Uterus (tissue), 4 donors: ENCODE measurements around the gene DPP9. TPM values are rescaled to one million over a fixed set of nuclear protein-coding genes. Genes with fewer than 3 reads are reported as not detected.

Experiments
- DNase-seq, 2 donors: peaks; one replicate each; pipeline ENCODE4 v3.0.0-alpha.2; 2019 to 2020
- H3K27ac ChIP-seq, 2 donors: fragments of 200-600 bp; sonication (generic); 1 replicate in 1 of 2; 2 replicates in 1 of 2; pipeline ENCODE4 v1.5.1; 2016 to 2018
- H3K27me3 ChIP-seq, 2 donors: fragments of 200-600 bp; sonication (generic); one replicate each; pipeline ENCODE4 v1.5.1; 2018 to 2019; ENCODE audit warnings: control low read depth in 1 of 2
- H3K36me3 ChIP-seq, 2 donors: fragments of 200-600 bp; sonication (generic); one replicate each; pipeline ENCODE4 v1.5.1; 2019; ENCODE audit warnings: control low read depth in 1 of 2
- H3K4me1 ChIP-seq, 2 donors: fragments of 200-600 bp; sonication (generic); one replicate each; pipeline ENCODE4 v1.5.1; 2018 to 2019; ENCODE audit warnings: control low read depth in 1 of 2
- H3K4me3 ChIP-seq, 2 donors: fragments of 200-600 bp; sonication (generic); 1 replicate in 1 of 2; 2 replicates in 1 of 2; pipeline ENCODE4 v1.5.1; 2018 to 2019; ENCODE audit warnings: mild to moderate bottlenecking in 1 of 2
- H3K9me3 ChIP-seq, 2 donors: fragments of 200-600 bp; sonication (generic); one replicate each; pipeline ENCODE4 v1.5.1; 2019; ENCODE audit warnings: control low read depth in 1 of 2
- POLR2A ChIP-seq, 2 donors: fragments of 450-650 bp; IDR thresholded peaks; one replicate each; pipeline ENCODE4 v1.6.1; 2016; ENCODE audit warnings: antibody characterized with exemption in 2 of 2, mild to moderate bottlenecking in 1 of 2, moderate library complexity in 1 of 2
- intact Hi-C: fragments of 100-400 bp; cut with DNase I; formaldehyde crosslinking; loops from one replicate; pipeline ENCODE4 v1.15.1; 2023; ENCODE audit warnings: low total_unique reads
- total RNA-seq, 4 donors: library from RNA; depleted of rRNA in 3 of 4; stranded (reverse); fragments of >200 nt in 3 of 4; gene quantifications; one replicate each; pipeline versions ENCODE4 v1.1.0 to v1.2.4, GENCODE V29; 2014 to 2023
- TF ChIP-seq, protein P1 (sequence below), 4 experiments: fragments of 200-600 bp in 2 of 4; fragments of 450-650 bp in 2 of 4; sonication (generic) in 2 of 4; IDR thresholded peaks; one replicate each; pipeline ENCODE4 v1.5.1; 2016 to 2019; ENCODE audit warnings: antibody characterized with exemption in 4 of 4, mild to moderate bottlenecking in 2 of 4, moderate library complexity in 1 of 4
- donor health status: DM: yes; HTN: yes; CAD: no.

Gene DPP9
- total RNA-seq, 4 donors from 2014 or later = 17.8 to 194 (median 48.5) TPM

DNA sequence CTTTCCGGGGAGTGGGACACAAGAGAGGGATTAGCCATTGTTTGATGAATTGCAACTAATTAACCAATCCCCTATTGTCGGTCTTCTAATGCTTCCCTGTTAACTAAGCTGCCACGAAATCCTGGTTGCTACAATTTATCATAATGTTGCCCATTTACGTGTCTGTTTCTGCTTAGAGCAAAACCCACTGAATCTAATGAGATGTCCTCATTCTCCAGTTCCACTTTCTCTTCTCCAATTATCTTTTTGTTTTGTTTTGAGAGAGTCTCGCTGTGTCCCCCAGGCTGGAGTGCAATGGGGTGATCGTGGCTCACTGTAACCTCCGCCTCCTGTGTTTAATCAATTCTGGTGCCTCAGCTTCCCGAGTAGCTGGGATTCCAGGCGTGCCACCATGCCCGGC, 5.2 kb upstream of the DPP9 start:
- no peak for TF ChIP-seq POLR2A (IDR thresholded peaks at IDR 0.05)
- TF ChIP-seq, protein P1, sequence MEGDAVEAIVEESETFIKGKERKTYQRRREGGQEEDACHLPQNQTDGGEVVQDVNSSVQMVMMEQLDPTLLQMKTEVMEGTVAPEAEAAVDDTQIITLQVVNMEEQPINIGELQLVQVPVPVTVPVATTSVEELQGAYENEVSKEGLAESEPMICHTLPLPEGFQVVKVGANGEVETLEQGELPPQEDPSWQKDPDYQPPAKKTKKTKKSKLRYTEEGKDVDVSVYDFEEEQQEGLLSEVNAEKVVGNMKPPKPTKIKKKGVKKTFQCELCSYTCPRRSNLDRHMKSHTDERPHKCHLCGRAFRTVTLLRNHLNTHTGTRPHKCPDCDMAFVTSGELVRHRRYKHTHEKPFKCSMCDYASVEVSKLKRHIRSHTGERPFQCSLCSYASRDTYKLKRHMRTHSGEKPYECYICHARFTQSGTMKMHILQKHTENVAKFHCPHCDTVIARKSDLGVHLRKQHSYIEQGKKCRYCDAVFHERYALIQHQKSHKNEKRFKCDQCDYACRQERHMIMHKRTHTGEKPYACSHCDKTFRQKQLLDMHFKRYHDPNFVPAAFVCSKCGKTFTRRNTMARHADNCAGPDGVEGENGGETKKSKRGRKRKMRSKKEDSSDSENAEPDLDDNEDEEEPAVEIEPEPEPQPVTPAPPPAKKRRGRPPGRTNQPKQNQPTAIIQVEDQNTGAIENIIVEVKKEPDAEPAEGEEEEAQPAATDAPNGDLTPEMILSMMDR (IDR thresholded peaks at IDR 0.05) = no peak

DNA sequence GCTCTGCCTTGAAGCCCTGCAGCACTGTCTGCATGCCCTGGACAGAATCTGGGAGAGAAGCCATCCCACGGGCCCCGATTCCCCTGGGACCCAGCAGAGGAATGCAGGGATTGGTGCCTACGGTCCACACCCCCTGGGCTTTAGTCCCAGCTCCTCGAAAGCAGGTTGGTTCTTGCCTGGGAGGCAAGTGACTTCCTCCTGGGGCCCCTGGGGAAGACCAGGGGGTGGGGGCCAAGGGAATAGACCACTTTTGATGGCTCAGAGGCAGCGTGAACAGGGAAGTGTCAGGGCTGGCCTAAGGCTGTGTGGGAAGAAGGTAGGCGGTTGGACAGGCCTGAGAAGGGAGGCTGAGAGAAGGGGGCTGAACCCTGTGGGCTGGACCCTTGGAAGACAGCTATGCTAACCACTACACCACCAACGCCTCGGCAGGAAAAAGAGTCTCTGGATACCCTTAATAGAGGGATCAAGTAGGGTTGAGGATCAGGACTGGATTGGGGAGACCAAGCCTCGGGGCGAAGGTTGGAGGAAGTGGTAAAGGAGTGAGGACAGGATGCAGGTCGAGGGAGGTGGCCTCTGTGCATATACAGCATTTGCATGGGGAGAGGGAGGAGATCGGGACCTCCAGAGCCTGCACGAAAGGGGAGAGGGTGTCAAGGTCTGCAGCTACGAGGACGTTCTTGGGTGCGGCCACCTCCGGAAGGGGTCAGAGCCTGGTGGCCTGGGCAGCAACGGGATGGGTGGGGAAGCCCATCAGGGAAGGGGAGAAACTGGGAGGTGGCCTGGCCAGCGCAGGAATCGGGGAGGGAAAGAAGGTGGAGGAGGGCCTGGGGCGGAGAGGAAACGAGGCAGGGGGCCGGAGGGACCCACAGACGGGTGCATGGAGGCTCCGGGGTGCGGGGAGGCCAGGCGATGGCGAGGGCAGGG, 709 bp downstream of the DPP9 start:
- intact Hi-C loops = no loop called here
- DNase-seq = peak; percentile 51 to 63
- H3K27me3 ChIP-seq = no peaks in the 10 kb centered on the region
- H3K4me1 ChIP-seq = peaks cover 0 to 8% of the 10 kb centered on the region in 2 donors
- H3K27ac ChIP-seq = peak overlapping the region; percentile 93 to 95
- H3K9me3 ChIP-seq = no peaks in the 10 kb centered on the region
- no peaks in the 10 kb centered on the region for H3K36me3 ChIP-seq
- peak overlapping the region; percentile 75 to 98 for H3K4me3 ChIP-seq
- no peak for TF ChIP-seq POLR2A (IDR thresholded peaks at IDR 0.05)
- TF ChIP-seq, protein P1 (IDR thresholded peaks at IDR 0.05) = no peak

More for the DNA sequence above, 5.2 kb upstream of the DPP9 start:
- intact Hi-C loops = loop anchor here (5.0 kb wide), 1 partner anchor 58 kb away; no protein-coding TSS in a partner anchor
- Histone ChIP-seq H3K4me1 (no peaks in the 10 kb centered on the region), H3K27ac (no peak overlapping the region), H3K9me3 (no peaks in the 10 kb centered on the region), H3K4me3 (no peak overlapping the region), H3K36me3 (no peaks in the 10 kb centered on the region), H3K27me3 (no peaks in the 10 kb centered on the region)
- no peak for DNase-seq

DNA sequence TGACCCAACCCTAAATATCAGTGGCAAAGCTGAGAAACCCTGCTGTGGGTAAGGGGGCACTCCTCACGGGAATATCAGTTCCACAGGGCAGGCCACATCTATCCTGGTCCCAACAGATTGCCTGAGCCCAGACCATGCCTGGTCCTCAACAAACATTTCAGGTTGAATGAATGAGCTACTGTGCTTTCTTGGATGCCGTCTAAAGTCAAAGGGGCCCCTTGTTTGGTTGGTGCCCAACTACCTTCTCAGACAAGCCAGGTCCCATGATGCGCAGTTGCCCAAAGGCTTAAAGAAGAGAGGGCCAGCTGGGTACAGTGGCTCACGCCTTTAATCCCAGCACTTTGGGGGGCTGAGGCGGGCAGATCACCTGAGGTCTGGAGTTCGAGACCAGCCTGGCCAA, 2.4 kb downstream of the DPP9 start:
- no peaks in the 10 kb centered on the region for H3K9me3 ChIP-seq
- H3K4me1 ChIP-seq = peaks cover 0 to 8% of the 10 kb centered on the region in 2 donors
- no peaks in the 10 kb centered on the region for H3K27me3 ChIP-seq
- no peaks in the 10 kb centered on the region for H3K36me3 ChIP-seq
- intact Hi-C loops = no loop called here
- TF ChIP-seq, protein P1 (IDR thresholded peaks at IDR 0.05) = no peak
- TF ChIP-seq POLR2A (IDR thresholded peaks at IDR 0.05) = no peak
- no peak overlapping the region for H3K4me3 ChIP-seq
- H3K27ac ChIP-seq = no peak overlapping the region
- no peak for DNase-seq

DNA sequence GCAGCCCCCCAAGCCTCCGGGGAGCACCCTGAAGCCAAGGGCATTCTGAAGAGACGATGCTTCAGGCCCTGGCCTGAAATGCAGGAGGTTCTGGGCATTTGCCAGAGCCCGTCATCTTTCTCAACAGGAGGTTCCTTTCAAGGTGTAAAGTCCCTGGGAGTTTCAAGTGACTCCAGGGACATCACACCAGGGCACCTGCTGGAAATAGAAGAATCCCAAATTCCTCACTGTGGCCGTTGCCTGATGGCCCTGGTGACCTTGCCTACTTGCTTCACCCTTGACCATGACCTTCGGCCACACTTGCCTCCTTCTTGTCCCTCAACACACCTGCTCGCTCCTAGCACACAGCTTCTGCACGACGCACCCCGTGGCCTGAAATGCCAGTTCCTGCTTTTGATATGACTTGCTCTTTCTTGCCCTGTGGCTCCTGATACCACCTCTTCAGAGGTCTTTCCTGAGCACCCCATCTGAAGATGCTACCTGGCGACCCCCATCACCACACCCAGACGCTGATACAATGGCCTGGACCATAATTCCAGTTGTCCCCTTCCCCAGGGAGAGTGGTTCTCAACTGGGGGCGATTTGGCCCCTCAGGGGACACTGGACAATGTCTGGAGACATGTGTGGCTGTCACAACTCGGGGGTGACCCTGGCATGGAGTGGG, 3.5 kb downstream of the DPP9 start:
- Histone ChIP-seq H3K27me3 (no peaks in the 10 kb centered on the region), H3K27ac (no peak overlapping the region), H3K4me3 (no peak overlapping the region), H3K36me3 (no peaks in the 10 kb centered on the region), H3K4me1 (peaks cover 0 to 8% of the 10 kb centered on the region in 2 donors), H3K9me3 (no peaks in the 10 kb centered on the region)
- intact Hi-C loops = no loop called here
- TF ChIP-seq, protein P1 (IDR thresholded peaks at IDR 0.05) = no peak
- no peak for TF ChIP-seq POLR2A (IDR thresholded peaks at IDR 0.05)
- no peak for DNase-seq

DNA sequence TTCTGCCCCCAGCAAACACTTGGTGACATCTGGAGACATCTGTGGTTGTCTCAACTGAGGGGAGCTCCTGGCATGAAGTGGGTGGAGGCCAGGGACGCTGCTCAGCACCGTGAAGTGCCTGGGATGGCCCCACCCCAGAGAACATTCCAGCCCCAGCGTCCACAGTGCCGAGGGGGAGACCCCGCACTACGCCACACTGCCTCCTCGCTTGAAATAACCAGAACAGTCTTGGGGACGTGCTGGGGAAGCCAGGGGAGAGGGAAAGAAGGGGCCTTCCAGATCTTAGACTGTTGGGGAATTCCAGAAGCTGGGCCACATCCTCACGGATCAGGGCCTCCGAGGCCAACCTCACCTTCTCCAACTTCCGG, 4.2 kb downstream of the DPP9 start:
- Histone ChIP-seq H3K27me3 (no peaks in the 10 kb centered on the region), H3K27ac (no peak overlapping the region), H3K4me3 (no peak overlapping the region), H3K9me3 (no peaks in the 10 kb centered on the region), H3K4me1 (peaks cover 0 to 8% of the 10 kb centered on the region in 2 donors), H3K36me3 (no peaks in the 10 kb centered on the region)
- no peak for TF ChIP-seq POLR2A (IDR thresholded peaks at IDR 0.05)
- TF ChIP-seq, protein P1 (IDR thresholded peaks at IDR 0.05) = no peak
- DNase-seq = no peak
- intact Hi-C loops = no loop called here
